Measurements from ENCODE around the gene URB1.

DNA sequence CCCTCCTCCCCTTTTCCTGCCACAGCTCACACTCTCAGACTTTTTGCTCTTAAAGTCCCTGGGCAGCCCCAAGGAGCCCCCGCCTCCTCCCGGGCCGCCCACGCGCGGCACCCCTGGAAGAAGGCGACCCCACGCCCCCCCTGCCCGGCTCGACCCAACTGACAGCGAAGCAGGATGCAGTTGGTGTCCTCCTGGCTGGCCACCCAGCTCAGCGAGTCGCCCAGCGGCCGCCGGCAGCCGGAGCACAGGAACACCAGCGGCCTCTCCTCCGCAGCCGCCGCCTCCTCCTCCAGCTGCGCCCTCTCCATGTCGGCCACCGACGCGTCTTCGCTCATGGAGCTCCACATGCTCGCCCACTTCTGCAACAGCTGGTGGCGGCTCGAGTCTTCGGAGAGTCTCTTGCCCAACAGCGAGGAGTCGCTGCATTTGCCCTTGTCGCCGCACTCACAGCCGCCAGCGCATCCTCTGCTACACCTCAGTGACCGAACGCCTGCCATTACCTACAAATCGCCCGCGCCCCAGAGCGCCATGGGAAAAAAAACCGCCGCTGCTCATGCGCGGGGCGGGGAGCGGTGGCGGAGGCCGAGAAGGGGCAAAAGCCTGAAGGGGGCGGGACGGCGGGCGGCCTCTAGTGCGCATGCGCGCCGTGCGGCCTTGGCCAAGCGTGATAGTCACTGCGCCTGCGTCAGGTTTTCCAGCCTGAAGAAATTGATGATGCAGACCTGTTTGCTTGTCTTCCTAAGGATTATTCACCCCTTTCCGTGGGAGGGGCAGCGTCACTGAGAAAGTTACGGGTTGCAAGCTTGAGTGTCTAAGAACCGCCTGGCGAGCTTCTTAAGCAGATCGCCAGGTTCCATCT lies 114.1 kb downstream of the URB1 start, which contains the start of gene MIS18A:
- TF ChIP-seq, protein P1, sequence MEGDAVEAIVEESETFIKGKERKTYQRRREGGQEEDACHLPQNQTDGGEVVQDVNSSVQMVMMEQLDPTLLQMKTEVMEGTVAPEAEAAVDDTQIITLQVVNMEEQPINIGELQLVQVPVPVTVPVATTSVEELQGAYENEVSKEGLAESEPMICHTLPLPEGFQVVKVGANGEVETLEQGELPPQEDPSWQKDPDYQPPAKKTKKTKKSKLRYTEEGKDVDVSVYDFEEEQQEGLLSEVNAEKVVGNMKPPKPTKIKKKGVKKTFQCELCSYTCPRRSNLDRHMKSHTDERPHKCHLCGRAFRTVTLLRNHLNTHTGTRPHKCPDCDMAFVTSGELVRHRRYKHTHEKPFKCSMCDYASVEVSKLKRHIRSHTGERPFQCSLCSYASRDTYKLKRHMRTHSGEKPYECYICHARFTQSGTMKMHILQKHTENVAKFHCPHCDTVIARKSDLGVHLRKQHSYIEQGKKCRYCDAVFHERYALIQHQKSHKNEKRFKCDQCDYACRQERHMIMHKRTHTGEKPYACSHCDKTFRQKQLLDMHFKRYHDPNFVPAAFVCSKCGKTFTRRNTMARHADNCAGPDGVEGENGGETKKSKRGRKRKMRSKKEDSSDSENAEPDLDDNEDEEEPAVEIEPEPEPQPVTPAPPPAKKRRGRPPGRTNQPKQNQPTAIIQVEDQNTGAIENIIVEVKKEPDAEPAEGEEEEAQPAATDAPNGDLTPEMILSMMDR (IDR thresholded peaks at IDR 0.05; ENCODE audit: poor library complexity) = no peak
- TF ChIP-seq EZH2 (IDR thresholded peaks at IDR 0.05; ENCODE audit: borderline replicate concordance) (no peak), EZH2phosphoT487 (IDR thresholded peaks at IDR 0.05; ENCODE audit: low read depth, severe bottlenecking, unreplicated experiment) (no peak)

Measured in hepatocyte (in vitro differentiated cells).